ENCODE results near the gene DENND1A.

The DENND1A gene

GRCh38 chr9:123787416-123787815, 142.5 kb downstream of the DENND1A start:
- no peak for DNase-seq (ENCODE audit: low read depth, low spot score)
- no peak overlapping the region for H3K27ac ChIP-seq

GRCh38 chr9:123784518-123784917, 145.4 kb downstream of the DENND1A start:
- no peak for DNase-seq (ENCODE audit: low read depth, low spot score)
- no peak overlapping the region for H3K27ac ChIP-seq

GRCh38 chr9:123778232-123778902, 151.6 kb downstream of the DENND1A start:
- H3K27ac ChIP-seq: no peak overlapping the region
- no peak for DNase-seq (ENCODE audit: low read depth, low spot score)

DNA sequence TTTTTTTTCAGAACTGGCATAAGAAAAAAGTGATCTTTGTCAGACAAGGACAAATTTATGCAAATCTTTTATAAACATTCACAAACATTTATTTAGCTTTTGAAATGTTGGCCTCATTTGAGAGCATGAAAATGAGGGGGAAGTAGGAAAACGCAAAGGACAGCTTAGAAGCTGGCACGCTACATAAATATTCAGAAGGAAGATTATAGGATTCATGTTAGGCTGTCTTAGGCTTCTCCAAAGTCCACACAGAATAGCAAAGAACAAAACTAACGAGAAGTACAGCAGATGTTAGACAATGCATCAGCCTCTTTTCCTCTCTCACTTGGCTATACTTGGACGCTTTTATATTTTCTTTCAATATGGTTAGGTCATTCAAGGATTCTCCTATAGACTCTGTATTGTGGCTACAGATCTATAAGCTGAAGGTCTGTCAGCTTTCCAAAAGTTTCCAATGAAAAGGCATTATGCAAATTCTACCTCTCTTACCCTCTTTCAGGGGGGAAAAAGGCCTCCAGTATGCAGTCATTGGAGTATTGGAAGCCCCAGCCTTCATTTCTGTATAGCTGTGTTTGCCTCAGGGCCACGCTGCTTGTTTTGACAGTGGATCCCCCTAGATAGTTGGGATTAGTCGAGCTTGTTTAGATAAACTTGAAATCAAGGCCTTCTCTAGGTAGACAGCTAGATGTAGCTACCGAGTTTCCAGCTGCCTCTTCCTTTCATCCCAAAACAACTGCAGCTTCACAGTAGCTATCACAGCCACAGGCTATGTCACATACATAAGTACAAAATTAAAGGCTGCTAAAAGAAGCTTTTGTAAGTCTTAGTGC, 153.0 kb downstream of the DENND1A start:
- no peak for DNase-seq (ENCODE audit: low read depth, low spot score)
- no peak overlapping the region for H3K27ac ChIP-seq

DNA sequence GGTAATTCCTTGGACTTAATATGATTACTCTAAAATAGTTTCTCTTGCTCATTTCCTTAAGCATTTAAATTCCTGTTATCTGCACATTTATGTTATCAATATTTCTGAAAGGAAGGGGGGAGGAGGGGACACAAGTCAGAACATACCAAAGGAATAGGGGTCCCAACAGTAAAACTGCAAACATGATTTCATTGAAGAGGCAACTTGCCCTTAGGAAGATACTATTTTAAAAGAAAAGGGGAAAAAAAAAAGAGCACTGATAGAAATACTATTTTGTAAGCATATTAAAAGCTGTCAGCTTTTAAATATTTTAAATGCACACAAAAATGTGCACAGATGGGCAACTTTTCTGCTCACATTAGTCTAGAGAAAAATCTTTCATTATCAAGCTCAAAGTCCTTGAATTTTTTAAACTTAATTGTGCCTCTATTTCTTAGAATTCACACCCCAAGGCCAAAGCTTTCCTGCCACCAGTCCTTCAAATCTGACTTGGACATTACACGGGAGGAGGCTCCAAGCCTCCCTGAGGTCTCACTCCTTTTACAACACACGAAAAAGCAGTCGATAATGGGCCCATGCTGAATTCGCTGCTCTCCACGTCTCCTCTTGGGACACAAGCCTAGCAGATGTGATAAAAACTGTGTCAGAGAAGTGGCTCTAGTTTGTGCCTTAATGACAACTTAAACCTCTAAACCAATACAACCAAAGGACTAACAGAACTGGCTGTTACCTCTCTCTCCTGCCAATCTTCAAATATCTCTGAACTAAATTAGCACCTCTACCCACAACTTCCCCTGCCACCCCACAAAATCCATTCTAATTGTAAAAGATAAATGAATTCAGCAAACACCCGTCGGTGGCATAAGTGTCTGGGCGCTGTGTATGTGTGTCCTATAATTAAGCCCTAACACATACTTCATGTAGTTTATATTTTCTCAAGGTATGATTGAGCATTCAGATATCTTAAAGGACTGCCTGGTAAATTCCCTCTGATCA, 154.3 kb downstream of the DENND1A start:
- H3K27ac ChIP-seq: no peak overlapping the region
- no peak for DNase-seq (ENCODE audit: low read depth, low spot score)

- no peak for DNase-seq (ENCODE audit: low read depth, low spot score)
- no peak overlapping the region for H3K27ac ChIP-seq
Measured at GRCh38 chr9:123773783-123774182, 156.1 kb downstream of the DENND1A start.

DNA sequence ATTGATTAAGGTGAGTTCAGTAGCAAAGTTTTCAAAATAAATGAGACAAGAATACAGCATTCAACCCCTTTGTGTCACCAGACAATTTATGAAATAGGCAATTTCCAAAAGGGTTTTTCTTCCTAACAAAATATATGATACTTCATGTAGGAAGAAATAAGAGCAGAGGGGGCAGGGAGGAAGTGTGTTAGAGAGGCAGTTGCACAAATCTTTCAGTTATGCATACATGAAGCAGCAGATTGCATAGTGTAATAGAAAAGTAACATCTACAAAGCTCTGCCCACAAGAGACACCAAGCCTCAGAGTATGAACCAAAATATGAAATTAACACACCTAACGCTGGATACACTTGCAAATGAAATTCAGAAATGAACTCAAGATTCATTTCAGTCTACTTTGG, 157.0 kb downstream of the DENND1A start:
- no peak for DNase-seq (ENCODE audit: low read depth, low spot score)
- no peak overlapping the region for H3K27ac ChIP-seq

- no peak for DNase-seq (ENCODE audit: low read depth, low spot score)
Measured at GRCh38 chr9:123772374-123772773, 157.6 kb downstream of the DENND1A start.

GRCh38 chr9:123771690-123772089, 158.2 kb downstream of the DENND1A start:
- no peak for DNase-seq (ENCODE audit: low read depth, low spot score)
- H3K27ac ChIP-seq: no peak overlapping the region

More at GRCh38 chr9:123772374-123772773, 157.6 kb downstream of the DENND1A start:
- H3K27ac ChIP-seq: no peak overlapping the region

- no peak overlapping the region for H3K27ac ChIP-seq
- no peak for DNase-seq (ENCODE audit: low read depth, low spot score)
Measured at GRCh38 chr9:123769719-123770118, 160.2 kb downstream of the DENND1A start.

DNA sequence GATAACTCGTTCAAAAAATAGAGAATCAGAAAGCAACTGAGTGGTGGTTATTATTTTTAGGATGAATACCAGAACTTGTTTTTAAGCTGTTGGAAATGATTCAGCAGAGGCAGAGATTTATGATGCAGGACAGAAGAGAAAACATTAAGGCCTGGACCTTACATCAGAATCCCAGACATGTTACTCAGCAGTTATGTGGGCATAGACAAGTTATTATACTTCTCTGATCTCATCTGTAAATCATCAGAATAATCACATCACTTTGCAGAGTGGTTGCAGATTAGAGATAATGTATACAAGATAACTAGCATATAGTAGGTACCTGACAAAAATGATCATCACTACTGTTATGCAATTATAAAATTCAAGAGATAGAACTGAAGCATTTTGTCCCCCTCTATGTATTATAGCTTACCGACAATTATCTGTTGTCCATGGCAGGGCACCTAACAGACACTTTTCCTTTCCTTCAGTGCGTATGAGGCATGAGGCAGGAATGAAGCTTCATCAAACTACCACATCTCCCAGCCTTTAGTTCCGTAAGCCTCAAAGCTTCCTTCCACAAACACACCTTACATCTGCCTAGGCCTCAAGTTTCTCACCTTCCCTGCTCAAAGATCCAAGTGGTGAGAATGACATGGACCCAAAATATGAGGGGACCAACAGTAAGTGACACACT, 165.9 kb downstream of the DENND1A start:
- DNase-seq (ENCODE audit: low read depth, low spot score): peak; percentile 18
- no peak overlapping the region for H3K27ac ChIP-seq

DNA sequence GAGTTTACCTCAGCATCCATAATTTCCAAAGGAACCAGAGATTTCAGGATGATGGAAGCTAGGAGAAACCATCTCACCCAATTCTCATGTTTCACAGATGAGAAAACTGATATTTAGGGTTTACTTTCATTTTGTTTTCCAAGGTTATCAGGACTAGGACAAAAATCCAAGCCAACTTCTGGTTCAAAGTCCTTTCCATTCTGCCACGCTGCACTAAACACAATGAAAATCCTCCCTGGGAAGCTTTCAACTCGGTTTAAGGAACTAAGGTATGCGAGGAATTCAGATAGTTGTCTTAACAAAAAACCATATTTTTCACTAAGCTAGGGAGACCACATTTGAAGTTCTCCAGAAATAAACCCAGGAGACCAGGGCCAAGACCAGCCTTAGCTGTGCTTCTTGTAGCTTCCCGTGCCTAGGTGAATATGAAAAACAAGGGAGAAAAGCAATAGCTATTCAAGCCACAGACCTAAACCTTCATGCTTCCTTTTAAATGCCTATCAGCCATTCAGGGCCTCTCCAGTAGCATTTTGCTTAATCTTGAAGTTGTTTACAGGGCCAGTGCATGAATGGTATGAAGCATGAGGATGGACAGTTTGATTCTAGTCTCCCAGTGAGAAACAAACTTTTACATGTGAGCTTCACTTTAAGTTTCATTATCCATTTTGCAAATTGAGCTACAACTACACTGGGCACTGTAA, 167.9 kb downstream of the DENND1A start:
- H3K27ac ChIP-seq: no peak overlapping the region
- no peak for DNase-seq (ENCODE audit: low read depth, low spot score)

DNA sequence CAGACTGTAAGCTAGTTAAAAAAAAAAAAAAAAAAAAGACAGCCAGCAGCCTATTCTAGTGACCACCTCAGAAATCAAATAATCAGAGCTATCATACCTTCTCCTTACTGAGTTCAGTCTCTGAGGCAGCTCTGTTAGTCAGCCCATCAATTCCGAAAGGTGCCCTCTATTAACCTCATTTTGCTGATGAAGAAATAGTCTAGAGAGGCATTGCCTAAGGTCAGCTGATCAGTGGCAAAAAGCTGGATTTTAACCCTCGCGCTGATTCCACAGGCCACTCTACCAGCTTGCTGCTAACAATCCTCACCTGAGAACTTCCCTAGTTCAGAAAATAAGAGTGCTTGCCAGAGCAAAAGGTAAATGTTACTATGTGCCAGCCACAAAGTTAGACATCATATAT, 172.0 kb downstream of the DENND1A start:
- DNase-seq (ENCODE audit: low read depth, low spot score): no peak
- H3K27ac ChIP-seq: no peak overlapping the region

DNA sequence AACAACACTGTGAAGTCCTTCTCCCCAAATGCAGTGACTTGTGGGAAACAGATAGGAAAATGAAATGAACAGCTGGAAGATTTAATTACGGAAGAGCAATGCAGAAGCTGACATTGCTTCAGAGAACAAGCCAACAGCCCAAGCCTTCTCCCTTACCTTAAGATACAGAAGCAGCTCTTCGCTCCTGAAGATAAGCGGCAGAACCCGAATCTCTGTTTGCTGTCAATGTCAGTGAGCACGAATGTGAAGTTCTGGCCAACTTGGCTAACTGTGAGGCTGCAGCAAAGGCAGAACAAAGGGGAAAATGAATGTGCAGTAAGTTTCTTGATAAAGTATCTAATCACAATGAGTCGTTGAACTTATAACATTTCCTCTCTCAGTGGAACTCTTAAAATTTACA, 172.4 kb downstream of the DENND1A start:
- no peak for DNase-seq (ENCODE audit: low read depth, low spot score)
- H3K27ac ChIP-seq: no peak overlapping the region

DNA sequence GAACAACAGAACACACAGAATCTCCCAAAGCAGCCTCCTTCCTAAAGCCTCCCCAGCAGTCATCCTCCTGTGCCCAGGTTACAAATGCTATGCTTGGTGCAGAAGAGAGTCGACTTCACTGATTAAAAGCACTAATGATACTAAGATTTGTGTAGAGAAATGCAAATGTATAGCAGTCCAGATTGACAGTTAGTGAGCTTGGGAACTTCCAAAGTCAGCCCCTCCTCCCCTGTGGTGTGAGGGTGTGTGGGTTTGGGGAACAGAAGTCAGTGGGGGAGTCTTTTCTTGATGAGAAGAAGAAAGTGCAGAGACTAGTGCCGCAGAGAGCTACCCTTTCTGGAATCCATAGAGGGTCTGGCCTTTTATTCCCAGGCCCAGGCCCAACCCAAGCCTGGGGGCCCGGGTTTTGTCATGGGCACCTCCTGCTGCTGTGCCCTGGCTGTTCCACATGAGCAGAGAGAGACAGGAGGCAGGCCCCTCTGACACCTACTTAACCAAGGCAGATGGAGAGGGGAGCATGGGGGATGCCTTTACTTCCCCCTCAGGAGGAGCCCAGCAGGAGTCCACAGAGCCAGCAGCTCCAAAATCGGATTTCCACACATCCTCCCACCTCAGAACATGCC, 173.3 kb downstream of the DENND1A start:
- DNase-seq (ENCODE audit: low read depth, low spot score): no peak
- no peak overlapping the region for H3K27ac ChIP-seq

- H3K27ac ChIP-seq: no peak overlapping the region
- no peak for DNase-seq (ENCODE audit: low read depth, low spot score)
Measured at GRCh38 chr9:123753669-123754258, 176.2 kb downstream of the DENND1A start.

- H3K27ac ChIP-seq: no peak overlapping the region
- DNase-seq (ENCODE audit: low read depth, low spot score): no peak
Measured at GRCh38 chr9:123753016-123753415, 176.9 kb downstream of the DENND1A start.

DNA sequence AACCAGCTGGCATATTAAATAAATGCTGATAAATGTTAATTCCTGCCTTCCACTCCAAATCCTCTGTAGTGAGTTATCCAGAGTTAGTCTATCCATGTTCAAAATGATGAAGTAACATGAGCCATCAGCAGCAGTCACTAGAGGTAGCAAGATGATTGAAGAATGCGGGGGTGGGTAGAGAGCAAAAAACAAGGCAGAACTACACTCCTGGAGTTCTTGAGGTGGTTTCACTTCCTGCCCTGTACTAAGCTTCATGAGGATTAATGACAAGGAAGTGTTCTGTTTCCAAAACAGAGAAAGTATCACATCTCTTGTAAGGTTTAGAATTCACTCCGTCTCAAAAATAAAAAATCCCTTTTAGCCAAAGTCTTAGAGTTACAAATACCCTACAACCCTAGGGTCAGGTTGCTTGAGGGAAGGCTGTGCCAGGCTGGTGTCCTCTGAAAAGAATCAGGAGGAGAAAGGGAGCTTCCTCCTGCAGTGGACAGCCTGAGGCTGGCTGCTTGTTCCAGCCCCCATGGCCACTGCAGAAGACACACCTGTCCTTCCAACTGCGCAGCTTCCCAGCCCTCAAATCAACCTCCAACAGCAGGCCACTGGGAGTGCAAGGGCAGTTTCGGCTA, 180.2 kb downstream of the DENND1A start:
- no peak overlapping the region for H3K27ac ChIP-seq
- no peak for DNase-seq (ENCODE audit: low read depth, low spot score)

Data from epithelial cell of prostate (primary cell).